Measurements from ENCODE around the gene SUFU.

Gene SUFU

DNA sequence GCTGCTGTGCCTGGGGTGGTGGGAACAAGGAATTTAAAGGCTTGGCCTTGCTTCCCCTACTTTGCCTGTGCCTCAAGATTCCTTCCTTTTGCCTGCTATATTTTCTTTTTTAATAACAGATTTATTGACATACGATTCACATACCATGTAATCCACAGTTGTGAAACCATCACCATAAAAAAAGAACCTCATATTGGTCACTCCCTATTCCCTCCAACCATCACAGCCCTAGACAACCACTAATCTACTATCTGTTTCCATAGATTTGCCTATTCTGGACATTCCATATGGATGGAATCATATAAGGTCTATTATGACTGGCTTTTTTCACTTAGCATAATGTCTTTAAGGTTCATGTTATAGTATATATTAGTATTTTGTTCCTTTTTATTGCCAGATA, 81.3 kb downstream of the SUFU start:
- FAIRE-seq (no peak), DNase-seq (ENCODE audit: extremely low spot score, insufficient read length, low read depth) (no peak)

DNA sequence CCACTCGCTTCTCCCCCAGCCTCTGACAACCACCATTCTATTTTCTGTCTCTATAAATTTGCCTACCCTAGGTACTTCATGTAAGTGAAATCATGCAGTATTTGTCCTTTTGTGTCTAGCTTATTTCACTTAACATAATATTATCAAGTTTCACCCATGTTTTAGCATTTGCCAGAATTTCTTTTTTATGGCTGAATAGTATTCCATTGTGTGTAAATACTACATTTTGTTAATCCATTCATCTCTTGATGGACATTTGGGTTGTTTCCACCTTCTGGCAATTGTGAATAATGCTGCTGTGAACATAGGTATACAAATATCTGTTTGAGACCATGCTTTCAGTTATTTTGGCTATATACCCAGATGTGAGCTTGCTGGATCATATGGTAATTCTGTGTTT, 83.1 kb downstream of the SUFU start:
- FAIRE-seq (no peak), DNase-seq (ENCODE audit: extremely low spot score, insufficient read length, low read depth) (no peak)

DNA sequence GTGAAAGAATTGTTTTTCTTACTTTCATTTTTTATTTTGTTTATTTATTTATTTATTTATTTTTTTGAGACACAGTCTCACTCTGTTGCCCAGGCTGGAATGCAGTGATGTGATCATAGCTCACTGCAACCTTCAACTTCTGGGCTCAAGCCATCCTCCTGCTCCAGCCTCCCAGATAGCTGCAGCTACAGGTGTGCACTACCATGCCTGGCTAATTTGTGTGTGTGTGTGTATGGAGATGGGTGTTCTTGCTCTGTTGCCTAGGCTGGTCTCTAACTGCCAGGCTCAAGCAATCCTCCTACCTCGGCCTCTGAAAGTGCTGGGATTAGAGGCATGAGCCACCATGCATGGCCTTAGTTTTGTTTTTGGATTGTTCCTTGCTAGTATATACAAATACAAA, 85.1 kb downstream of the SUFU start:
- no peak for DNase-seq (ENCODE audit: extremely low spot score, insufficient read length, low read depth)
- FAIRE-seq = no peak

DNA sequence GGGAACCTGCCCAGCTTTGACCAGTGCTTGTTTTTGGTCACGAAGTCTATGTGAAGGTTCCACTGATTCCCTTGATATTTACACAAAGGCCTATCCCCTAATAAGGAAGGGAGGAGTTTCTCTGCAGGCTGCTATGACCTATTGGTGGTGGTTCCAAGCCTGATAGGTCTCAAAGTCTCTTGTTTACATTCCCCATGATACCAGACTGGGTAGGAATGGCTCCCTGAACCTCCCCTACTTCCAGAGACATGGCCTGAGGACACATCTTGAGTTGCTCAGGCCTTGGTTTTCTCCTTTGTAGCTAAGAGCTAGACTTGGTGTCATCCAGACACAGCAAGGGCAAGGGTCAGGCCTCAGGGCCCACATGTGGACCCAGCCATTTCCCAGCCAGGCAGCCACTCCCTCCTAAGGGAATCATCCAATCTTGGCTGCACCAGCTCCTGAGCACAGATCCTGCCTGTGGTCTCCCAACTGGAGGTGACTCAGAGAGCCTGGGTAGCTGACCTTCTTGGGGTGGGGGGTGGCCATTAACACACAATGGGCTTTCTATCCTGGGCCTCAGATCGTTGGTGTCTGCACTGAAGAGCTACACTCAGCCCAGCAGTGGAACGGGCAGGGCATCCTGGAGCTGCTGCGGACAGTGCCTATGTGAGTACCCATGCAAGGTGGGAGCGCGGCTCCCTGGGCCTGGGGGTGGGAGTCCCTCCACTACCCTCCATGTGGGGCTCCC, 89.5 kb downstream of the SUFU start:
- FAIRE-seq = no peak
- no peak for DNase-seq (ENCODE audit: extremely low spot score, insufficient read length, low read depth)

DNA sequence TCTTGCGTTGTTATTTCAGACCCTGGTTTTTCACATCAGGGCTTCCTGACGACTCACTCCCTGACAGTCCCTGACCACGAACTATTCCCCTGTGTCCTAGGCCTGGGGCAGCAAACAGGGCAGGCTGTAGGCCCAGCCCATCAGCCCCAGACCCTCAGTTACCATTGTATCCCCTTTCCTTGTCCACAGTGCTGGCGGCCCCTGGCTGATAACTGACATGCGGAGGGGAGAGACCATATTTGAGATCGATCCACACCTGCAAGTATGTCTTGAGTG, 90.0 kb downstream of the SUFU start:
- no peak for DNase-seq (ENCODE audit: extremely low spot score, insufficient read length, low read depth)
- FAIRE-seq = no peak

DNA sequence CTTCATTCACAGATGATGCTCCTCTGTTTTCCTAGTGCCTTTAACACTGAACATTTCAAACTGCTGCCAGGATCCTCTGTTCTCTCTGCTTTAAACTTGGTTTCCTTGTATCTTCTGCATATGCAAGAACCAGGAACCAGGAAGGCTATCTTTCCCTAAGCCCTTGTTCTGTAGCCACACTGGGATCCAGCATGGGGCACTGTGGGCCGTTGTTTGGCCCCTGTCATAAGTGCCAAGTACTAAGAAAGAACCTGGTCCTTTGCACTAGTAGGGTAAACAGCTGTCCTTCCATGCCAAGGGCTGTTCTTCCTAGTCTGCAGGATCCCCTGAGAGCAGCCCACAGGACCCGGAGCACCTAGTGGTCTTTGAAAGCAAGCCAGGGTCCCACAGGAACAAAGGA, 91.5 kb downstream of the SUFU start:
- no peak for DNase-seq (ENCODE audit: extremely low spot score, insufficient read length, low read depth)
- no peak for FAIRE-seq

DNA sequence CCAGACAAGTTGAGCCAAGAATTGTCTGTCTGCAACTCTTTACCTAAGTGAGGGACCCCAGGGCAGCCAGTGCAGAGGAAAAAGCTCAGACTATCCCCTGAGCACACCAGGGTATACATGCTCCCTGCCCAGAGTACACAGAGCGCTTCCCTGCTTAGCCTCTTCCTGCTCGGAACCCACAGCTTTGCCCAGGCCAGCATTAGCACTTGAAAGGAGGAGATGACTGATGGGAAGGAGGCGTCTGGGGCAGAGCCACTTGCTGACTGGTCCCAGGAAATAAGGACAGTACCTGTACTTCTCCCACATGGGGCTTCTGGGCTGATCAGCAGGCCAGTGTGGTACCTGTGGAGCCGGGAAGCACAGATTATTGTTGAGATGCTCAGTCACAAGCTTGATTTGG, 92.1 kb downstream of the SUFU start:
- no peak for DNase-seq (ENCODE audit: extremely low spot score, insufficient read length, low read depth)
- FAIRE-seq = no peak

DNA sequence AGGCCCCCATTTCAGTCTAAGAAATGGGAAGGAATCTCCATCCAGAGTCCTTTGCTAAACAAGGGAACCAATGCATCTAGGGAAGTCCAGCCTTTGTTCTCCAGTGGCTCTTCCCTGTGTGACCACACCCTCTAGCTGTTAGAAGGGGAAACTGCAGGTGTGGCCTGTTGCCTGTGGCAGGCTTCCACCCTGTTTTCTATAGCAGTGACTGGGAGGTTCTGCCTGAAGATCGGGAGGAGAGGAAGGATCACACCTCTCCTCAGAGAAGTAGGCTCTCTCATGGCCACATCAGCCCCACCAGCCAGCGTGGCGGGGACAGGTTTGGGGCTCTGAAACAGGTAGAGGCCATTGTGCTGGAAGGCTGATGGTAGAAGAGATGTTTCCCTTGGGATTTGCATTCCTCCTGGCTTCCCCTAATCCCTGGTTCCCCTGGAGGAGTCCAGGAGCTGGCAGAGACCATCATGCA, 92.8 kb downstream of the SUFU start:
- FAIRE-seq (peak; percentile 80), DNase-seq (ENCODE audit: extremely low spot score, insufficient read length, low read depth) (peak; percentile 46)

DNA sequence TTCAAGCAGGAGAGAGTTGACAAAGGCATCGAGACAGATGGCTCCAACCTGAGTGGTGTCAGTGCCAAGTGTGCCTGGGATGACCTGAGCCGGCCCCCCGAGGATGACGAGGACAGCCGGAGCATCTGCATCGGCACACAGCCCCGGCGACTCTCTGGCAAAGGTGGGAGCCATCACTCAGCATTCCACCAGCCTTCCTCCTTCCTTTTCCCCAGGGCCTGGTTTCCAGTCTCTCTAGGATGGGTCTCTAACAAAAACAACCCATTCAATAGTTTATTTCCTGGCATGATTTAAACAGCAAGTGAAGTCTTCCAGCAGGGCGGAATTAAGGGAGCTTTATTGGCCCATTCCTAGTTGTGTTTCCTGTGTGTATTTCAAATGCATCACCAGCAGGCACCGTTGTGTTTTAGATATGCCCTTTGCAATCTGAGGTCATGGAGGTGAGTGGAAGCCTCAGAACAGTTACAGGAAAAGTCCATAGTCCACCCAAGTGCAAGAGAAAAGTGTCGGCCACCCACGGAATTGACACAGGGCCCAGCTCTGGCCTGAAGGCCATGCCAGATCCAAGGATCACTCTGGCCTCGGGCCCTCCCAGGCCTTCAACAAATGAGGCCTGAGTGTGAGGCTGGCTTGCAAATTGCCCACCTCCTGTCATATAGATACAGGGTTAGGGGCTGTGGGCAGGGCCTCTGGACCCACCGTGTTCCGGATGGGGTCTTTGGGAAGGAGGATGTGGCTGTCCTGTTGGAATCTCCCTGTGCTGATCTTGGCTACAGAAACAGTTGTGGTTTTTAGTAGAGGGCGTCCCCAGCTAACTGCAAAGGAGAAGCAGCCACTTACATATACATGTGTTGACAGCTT, 93.6 kb downstream of the SUFU start:
- FAIRE-seq (no peak), DNase-seq (ENCODE audit: extremely low spot score, insufficient read length, low read depth) (no peak)

DNA sequence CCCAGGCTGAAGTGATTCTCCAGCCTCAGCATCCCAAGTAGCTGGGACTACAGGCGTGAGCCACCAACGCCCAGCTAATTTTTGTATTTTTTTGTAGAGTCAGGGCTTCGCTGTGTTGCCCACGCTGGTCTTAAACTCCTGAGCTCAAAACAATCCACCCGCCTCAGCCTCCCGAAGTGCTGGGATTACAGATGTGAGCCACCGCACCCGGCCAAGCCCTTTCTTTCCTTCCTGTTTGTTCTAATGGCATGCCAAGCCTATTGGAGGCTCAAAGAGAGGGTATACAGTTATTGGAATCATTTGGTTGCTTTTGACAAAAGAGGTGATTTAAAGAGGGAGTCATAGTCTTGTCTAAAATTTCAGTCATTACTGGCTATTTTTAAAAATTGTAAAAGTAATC, 94.5 kb downstream of the SUFU start:
- DNase-seq (ENCODE audit: extremely low spot score, insufficient read length, low read depth) = no peak
- no peak for FAIRE-seq

DNA sequence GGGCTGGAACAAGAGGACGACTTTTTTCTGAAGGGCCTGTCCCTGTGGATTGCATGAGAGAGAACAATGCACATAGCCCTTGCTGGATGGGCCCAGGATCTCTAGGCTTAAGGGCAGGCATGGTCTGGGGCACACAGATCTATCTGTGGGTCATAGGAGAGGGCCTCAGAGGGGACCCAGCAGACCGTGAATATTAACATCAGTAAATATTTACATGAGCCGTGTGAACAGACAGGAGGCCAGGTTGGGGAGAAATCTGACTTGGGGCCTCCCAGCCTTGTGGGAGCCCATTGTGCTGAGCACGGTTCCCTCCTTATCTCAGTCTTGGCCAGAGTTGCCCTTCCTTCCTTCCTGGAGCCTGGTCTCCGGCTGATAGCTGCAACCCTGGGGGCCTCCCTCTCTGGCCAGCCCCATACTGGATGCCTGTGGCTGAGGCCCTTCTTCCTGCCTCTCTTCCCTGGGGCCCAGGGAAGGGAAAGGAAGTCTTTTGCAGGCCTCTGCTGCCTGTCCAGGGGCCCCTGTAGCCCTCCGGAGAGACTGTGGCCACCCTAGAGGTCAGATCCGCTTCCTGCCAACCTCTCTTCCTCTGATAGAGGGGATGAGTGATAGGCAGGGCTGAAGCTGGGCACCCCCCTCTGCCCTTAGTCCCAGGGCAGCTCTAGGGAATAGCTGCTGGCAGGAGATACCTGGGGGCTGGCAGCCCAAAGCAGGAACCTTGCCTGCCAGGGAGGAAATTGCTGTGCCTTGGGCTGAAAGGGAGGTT, 96.0 kb downstream of the SUFU start:
- FAIRE-seq (no peak), DNase-seq (ENCODE audit: extremely low spot score, insufficient read length, low read depth) (no peak)

DNA sequence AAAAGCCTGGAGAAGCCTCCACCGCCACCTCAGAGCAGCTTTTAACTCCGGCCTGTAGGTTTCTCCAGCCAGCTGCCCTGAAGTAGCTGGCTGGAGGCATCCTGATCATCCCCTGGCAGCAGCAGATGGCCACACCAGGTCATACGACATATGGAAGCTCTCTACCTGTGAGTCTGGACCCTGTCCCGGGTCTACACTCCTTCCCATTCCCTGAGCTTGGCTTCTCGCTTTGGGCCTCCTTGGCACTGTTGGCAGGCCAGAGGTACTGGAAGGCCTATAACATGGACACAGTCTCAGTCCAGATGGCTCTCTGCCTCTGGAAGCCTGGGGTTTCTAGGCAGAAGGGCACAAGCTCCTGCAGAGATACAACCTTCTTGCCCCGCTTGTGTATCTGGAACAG, 97.0 kb downstream of the SUFU start:
- no peak for FAIRE-seq

DNA sequence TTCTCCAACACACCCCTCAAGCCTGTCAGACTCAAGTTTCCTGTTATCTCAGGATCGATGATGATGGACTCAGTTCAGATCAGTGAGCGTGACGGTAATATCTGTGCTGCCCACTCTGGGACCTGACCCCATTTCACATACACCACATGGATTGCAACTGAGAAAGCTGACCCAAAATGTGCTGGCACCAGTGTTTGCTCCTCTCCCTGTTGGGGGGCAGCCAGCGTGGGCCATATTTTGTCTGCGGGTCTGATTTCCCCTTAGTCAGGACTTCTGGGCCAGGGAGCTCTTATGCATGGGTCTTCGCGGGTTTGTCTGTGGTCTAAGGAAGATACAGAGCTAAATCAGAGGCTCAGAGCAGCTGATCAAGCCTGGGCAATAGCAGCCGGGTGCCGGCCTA, 97.9 kb downstream of the SUFU start:
- DNase-seq (ENCODE audit: extremely low spot score, insufficient read length, low read depth) (no peak), FAIRE-seq (no peak)

More for the DNA sequence above, 97.0 kb downstream of the SUFU start:
- DNase-seq (ENCODE audit: extremely low spot score, insufficient read length, low read depth) = no peak

DNA sequence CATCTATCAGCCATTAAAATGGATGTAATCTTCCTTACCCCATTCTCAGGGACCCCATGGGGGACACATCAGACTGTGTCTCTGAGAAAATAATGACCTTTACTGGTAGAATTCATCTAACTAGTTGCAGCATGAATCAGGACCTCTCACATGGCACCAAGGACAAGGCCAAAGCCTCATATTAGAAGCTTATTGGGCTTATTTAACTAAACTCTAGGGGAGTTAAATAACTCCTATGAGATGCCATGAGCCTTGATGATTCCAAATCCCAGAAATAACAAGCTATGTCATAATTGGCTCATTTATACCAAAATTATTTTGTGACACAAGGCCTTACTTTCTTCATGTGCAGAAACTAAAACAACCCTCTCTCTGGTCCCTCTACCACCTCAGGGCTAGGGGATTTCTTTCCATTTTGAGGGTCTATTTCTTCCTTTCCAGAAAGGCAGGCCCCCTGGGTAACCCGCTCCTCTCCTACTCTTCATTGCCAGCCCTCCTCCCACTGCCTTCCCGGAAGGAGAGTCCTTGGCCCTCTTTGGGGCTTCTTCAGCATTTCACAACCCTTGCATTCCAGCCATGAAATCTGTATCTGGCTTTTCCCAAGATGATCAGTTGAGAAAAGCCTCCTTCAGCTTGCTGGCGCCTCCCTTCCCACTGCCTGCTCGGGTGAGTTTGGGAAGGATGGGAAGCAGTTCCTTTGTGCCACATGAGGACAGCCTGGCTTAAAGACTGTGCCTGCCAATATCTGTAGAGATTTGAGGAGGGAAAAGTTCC, 98.7 kb downstream of the SUFU start:
- FAIRE-seq (no peak), DNase-seq (ENCODE audit: extremely low spot score, insufficient read length, low read depth) (no peak)

DNA sequence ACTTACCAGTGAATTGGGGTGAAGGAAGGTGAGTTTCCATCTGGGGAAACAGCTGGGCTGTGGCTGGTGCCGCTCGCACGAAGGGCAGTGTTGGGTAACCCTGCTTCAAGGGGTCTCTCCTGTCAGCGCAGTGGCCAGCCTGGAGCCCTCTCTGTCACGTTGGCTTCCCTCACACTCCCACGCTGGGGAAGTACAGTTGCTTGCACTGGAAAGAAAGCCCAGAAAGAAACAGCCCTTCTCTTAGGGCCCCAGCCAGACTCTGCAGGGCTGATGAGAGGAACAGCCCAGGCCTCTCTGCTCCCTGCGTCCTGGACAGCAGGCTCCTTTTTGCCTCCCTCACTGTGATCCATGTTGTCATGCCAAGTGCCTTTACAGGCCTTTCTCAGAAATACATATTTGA, 100.2 kb downstream of the SUFU start:
- DNase-seq (ENCODE audit: extremely low spot score, insufficient read length, low read depth) = no peak
- FAIRE-seq = no peak

DNA sequence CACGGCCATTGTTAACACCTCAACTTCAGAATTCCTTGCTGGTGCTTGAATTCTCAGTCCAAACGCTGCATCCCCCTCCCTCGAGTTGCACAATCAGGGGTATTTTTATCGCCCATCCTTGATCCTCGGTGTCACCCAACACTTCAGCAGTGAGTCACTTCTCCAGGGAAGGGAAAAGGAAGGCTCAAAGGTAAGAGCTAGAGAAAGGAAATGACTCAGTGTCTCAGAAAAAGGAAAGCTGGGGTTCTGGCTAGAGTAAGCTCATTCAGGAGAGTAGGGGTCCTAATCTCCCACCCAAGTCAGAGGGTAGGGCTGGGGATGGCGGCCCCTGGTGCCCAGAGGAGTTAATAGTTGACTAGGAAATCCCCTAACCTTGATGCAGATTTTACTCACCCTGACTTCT, 100.7 kb downstream of the SUFU start:
- no peak for DNase-seq (ENCODE audit: extremely low spot score, insufficient read length, low read depth)
- no peak for FAIRE-seq

DNA sequence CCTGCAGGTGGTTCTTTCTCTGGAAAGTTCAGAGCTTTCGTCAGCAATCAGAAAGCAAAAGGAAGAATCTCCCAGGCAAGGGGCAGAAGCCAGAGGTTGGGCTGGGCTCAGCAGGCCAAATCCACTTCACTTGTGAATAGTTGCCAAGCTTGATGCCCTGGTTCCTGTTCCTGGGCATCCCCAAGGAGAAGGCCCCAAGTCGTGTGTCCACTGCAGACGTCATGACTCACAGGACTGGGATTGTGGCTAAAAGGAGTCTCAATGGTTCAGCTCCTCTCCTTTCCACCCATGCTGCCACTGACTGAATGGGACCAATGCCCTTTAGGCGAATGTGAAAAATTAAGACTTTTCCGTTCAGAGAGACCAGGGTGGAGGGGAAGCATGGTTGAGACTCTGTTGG, 101.9 kb downstream of the SUFU start:
- FAIRE-seq (no peak), DNase-seq (ENCODE audit: extremely low spot score, insufficient read length, low read depth) (no peak)

DNA sequence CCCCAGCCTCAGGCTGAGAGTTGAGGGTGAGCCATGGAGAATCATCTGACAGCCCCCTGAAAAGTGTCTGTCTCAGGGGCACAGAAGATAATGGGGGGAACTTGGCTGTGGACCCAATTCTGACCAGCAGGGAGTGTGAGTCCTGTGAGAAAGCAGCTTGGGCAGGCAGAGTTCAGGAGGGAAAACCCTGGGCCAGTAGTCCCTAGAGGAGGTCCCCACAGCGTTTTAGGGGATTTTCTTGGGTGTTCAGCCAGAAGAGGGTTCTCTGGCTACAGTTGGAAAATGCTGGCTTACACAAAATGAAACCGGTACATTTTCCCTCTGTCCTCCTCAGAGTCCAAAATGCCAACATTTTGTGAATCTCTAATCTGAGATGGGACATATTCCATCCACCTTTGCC, 104.7 kb downstream of the SUFU start:
- DNase-seq (ENCODE audit: extremely low spot score, insufficient read length, low read depth) (peak; percentile 22), FAIRE-seq (peak; percentile 62)

DNA sequence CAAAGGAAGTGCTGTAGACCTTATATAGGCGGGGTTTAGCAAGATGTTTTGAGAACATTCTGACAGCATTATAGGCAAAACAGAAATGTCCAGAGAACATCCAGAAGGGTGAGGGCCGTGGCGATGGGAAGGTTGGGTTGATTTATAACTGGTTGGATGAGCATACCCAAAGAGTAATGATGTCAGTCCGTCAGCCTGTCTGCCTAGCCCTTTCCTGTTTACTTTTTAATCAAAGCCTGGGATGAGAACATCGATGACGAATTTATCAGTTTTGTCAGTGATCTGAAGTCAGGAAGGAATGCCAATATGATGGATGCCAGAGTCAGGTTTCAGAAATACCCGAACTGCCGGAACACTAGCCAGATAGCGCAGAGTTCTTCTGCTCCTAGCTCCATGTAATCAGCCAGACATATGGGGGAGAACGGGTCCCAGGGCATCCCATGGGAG, 106.7 kb downstream of the SUFU start:
- no peak for DNase-seq (ENCODE audit: extremely low spot score, insufficient read length, low read depth)
- FAIRE-seq = no peak

DNA sequence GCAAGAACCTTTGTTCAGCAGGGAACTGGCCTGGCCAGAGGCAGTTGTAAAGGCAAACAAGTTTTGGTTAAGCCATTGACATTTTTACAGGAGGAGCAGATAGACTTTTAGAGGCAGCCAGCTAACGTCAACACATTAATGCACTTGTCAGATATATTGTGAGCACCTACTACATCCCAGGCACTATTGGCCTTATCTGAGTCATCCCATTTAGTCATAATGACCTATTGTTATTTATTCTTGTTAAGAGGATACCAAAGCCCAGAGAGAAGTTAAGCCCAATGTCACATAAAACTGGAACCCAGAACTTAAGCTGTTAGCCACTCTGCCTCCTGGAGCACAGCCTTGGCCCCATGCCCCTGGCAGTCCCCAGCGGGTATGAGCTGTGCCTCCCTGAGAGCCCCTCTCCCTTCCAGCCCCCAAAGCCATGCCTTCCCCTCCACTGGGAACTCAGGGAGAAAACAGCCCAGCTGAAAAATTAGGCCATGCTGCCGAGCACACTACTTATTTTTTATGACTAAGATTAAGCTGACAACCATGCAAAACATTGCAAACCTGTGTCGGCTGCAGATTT, 107.8 kb downstream of the SUFU start:
- no peak for DNase-seq (ENCODE audit: extremely low spot score, insufficient read length, low read depth)

More for the DNA sequence above, 107.8 kb downstream of the SUFU start:
- no peak for FAIRE-seq

Measured in GM18507 (cell line).